Right lobe of liver (tissue), 4 donors: Measurements from ENCODE around the gene UBR1.

Source experiments
- CTCF ChIP-seq, 4 donors: fragments of 200-600 bp in 3 of 4; fragments of 450-650 bp in 1 of 4; IDR thresholded peaks; one replicate each; pipeline versions ENCODE4 v1.5.1 to v1.8.0; 2016 to 2022; ENCODE audit warnings: antibody characterized with exemption in 4 of 4, mild to moderate bottlenecking in 2 of 4
- POLR2A ChIP-seq: fragments of 450-650 bp; IDR thresholded peaks from one replicate; pipeline ENCODE4 v1.6.1; 2017; ENCODE audit warnings: antibody characterized with exemption, mild to moderate bottlenecking
- donor health status: DM: no; HTN: no; CAD: no.
- donor health status: DM: no; HTN: no; CAD: no.
- donor health status: DM: no; HTN: yes; CAD: no.

GRCh38 chr15:42940527-42940926 is 165.3 kb downstream of the UBR1 start:
- TF ChIP-seq CTCF (IDR thresholded peaks at IDR 0.05) (no peak), POLR2A (no peak)
